Activated CD4-positive, alpha-beta T cell treated with anti-CD3 and anti-CD28 coated beads for 24 hours (primary cell): ENCODE data around the gene DRD2.

Source experiments
- DNase-seq, 2 donors: peaks; one replicate each; pipeline ENCODE4 v3.0.0-alpha.2; 2020; ENCODE audit warnings: low read depth in 2 of 2

DRD2 gene

GRCh38 chr11:113400631-113401230, 74.5 kb downstream of the DRD2 start:
- DNase-seq, result no peak

- no peak for DNase-seq
Measured at GRCh38 chr11:113398669-113399430, 76.3 kb downstream of the DRD2 start.

- no peak for DNase-seq
Measured at GRCh38 chr11:113397821-113398220, 77.4 kb downstream of the DRD2 start.

GRCh38 chr11:113397212-113397611, 78.0 kb downstream of the DRD2 start:
- DNase-seq, result no peak

GRCh38 chr11:113396690-113397089, 78.5 kb downstream of the DRD2 start:
- no peak for DNase-seq

GRCh38 chr11:113395782-113396336, 79.3 kb downstream of the DRD2 start:
- DNase-seq, result no peak

- no peak for DNase-seq
Measured at GRCh38 chr11:113394919-113395318, 80.3 kb downstream of the DRD2 start.

- no peak for DNase-seq
Measured at GRCh38 chr11:113393501-113393985, 81.7 kb downstream of the DRD2 start.

- no peak for DNase-seq
Measured at GRCh38 chr11:113392236-113392921, 82.8 kb downstream of the DRD2 start.

GRCh38 chr11:113389272-113389671, 85.9 kb downstream of the DRD2 start:
- no peak for DNase-seq

GRCh38 chr11:113387605-113388211, 87.5 kb downstream of the DRD2 start, which contains the start of gene ANKK1:
Gene ANKK1 (plus strand): TSS chr11:113387779. CDS start chr11:113387885, 106 bp downstream.
- DNase-seq, result no peak

GRCh38 chr11:113386866-113387265, 88.3 kb downstream of the DRD2 start:
- no peak for DNase-seq

- DNase-seq, result no peak
Measured at GRCh38 chr11:113385749-113386148, 89.4 kb downstream of the DRD2 start.

- DNase-seq, result no peak
Measured at GRCh38 chr11:113384551-113384950, 90.6 kb downstream of the DRD2 start.

GRCh38 chr11:113382121-113382520, 93.1 kb downstream of the DRD2 start:
- no peak for DNase-seq

- DNase-seq, result no peak
Measured at GRCh38 chr11:113378692-113379091, 96.5 kb downstream of the DRD2 start.

- no peak for DNase-seq
Measured at GRCh38 chr11:113377681-113378412, 97.4 kb downstream of the DRD2 start.

- DNase-seq, result no peak
Measured at GRCh38 chr11:113376156-113376555, 99.0 kb downstream of the DRD2 start.

- no peak for DNase-seq
Measured at GRCh38 chr11:113375402-113375801, 99.8 kb downstream of the DRD2 start.

- no peak for DNase-seq
Measured at GRCh38 chr11:113373981-113374560, 101.1 kb downstream of the DRD2 start.

- no peak for DNase-seq
Measured at GRCh38 chr11:113373306-113373705, 101.9 kb downstream of the DRD2 start.
